ENCODE data around the gene BTNL9.

BTNL9 gene

DNA sequence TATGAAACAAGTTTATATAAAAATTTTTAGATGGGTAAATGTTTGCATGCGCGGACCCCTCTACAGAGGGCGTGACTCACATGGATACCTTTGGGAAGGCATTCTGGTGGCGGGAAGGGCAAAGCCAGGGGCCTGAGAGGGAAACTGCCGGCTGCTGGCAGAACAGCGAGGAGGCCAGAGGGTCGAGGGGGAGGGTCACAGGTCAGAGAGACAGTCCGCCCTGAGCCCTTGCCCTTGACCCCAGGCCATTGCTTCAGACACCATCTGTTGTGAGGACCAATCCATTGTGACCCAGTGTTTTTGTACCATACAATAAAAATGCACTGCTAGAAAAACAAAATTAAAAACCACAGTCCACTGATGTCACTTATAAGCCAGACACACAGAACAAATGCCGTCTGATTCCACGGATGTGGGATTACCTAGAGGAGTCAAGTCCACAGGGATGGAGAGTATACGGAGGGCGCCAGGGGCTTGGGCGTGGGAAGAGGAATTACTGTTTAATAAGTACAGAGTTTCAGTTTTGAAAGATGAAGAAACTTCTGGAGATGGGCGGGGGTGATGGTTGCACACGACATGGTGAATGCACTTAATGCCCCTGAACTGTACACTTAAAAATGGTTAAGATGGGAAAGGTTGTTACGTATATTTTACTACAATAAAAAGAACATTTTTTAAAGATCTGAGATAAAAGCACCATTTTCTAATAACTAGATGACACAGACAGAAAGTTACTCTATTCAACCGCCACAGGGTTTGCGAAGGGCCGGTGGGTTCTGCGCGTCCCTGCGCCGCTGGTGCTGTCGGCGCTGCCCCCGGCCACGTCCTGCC, 12.0 kb downstream of the BTNL9 start:
- peak overlapping the region; percentile 91 for H3K27ac ChIP-seq
- TF ChIP-seq, protein P1, sequence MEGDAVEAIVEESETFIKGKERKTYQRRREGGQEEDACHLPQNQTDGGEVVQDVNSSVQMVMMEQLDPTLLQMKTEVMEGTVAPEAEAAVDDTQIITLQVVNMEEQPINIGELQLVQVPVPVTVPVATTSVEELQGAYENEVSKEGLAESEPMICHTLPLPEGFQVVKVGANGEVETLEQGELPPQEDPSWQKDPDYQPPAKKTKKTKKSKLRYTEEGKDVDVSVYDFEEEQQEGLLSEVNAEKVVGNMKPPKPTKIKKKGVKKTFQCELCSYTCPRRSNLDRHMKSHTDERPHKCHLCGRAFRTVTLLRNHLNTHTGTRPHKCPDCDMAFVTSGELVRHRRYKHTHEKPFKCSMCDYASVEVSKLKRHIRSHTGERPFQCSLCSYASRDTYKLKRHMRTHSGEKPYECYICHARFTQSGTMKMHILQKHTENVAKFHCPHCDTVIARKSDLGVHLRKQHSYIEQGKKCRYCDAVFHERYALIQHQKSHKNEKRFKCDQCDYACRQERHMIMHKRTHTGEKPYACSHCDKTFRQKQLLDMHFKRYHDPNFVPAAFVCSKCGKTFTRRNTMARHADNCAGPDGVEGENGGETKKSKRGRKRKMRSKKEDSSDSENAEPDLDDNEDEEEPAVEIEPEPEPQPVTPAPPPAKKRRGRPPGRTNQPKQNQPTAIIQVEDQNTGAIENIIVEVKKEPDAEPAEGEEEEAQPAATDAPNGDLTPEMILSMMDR (conservative IDR thresholded peaks at IDR 0.05): no peak

DNA sequence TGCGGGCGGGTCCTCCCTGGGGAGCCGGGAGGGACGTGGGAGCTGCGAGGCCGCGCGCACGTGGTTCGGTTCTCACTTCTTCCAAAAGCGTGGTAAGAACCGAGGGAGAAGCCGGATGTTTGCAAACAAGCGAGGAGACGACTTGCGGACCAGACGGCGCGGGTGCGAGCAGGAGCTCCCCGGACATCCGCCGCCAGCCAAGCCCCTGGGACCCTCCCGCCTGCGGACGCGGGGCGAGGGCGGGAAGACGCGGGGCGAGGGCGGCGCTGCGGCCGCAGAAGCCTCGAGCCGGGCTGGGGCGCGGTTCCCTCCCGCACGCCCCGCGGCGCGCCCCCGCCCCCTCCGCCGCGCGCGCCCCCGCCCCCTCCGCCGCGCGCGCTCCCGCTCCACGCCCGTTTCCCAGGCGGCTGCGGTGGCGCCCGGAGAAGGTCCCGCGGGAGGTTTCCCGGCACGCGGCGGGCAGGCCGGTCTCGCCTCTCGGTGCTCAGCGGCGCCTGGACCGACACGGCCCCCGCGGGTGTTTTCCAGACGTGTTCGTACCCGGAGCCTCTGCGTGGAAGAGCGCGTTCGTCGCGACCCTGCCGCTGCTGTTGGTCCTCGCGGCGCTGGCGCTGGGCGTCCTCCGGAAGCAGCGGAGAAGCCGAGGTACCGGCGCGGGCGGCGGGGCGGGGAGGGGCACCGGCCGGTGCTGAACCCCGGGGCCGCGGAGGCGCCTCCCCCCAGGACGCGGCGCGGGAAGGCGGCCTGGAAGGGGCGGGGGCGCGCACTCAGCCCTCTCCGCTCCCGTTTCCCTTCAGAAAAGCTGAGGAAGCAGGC, 12.8 kb downstream of the BTNL9 start:
- TF ChIP-seq, protein P1 (conservative IDR thresholded peaks at IDR 0.05): no peak; the same call in 1 of the 2 replicates
- peak overlapping the region; percentile 91 for H3K27ac ChIP-seq

DNA sequence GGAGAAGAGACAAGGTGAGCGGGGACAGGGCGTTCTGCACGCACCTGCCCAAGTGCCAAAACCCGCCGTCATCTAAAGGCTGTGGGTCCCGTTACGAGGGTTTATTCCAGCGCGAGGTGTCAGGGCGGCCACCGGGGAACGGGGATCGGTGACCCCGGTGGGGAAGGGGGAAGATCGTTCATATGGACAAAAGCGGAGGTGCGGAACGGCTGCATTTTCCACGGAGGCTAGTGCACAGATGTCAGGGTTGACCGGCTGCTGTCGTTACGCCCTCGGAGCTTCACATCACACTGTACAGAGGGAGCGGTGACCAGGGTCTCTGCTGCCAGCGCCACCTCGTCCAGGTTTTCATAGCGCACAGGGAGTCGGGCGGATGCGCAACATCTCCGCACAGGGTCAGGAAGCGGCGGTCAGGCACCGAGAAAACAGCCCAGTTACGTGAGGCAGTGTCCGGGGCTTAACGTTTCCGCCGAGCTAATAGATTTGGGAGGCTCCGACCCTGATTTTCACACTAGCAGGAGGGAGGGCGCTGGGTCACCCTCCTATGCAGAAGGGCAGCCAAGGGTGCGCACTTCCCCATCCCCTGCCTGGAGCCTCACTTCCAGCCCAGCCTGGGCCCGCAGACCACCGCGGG, 13.5 kb downstream of the BTNL9 start:
- peak overlapping the region; percentile 91 for H3K27ac ChIP-seq
- TF ChIP-seq, protein P1 (conservative IDR thresholded peaks at IDR 0.05): no peak

DNA sequence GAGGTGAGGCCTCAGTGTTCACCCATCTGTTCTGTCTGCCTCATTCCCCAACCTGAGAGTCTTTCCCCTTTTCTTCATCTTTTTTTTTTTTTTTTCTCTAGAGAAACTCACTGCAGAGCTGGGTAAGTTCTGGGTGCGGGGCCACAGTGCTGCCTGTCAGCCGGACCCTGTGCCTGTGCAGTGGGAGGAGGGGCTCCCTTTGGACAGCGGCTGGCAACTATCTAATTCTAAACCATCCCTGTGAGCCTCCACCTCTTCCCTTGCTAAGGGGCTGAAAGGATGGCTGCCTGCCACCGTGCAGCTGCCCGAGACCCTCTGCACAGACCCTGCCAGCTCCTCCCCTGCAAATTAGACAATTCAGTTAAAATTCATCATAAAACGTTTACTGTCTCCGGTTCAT, 14.1 kb downstream of the BTNL9 start:
- peak overlapping the region; percentile 91 for H3K27ac ChIP-seq
- TF ChIP-seq, protein P1 (conservative IDR thresholded peaks at IDR 0.05): no peak

DNA sequence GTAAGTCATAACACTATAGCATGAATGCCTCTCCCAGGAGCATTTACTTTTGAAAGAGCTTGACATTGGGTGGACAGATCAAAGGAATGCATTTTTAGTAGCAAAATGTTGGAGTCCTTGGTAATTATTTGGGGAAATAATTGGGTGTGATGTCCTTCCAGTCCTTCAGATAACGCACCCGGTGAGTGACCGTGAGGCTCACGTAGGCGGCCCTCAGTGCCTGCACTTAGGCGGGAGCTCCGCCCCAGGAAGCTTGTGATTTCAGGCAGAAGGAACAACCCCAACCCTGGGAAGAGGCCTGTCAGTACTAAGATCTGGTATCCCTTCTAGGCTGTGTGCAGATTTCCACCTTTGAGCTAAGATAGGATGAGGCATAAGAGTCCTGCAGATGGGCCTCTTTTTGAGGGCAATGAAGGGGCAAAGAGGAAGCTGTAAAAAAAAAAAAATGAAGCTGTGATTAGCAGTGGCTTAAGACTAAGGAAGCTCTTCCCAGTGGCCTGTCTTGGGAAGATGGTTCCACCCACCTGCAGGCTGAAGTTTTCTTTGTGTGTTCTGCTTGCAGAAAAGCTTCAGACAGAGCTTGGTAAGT, 14.9 kb downstream of the BTNL9 start:
- TF ChIP-seq, protein P1 (conservative IDR thresholded peaks at IDR 0.05): no peak
- H3K27ac ChIP-seq: no peak overlapping the region

DNA sequence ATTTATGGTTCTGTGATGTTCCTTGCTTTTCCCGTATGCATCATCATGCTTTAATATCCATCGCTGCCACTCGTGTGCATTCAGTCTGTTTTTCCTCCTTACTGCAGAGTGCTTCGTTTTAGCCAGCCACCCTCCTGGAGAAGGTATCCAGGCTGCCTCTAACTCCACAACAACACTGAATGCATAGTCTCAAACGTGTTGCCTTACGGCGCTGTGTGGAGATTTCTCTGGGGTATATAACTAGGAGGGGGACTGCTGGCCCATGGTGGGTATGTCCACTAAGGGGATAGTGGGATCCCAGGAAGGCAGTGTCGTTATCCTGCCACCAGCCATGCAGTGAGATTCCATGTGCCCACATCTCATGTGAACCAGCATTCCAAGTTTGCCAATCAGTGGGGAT, 16.4 kb downstream of the BTNL9 start:
- TF ChIP-seq, protein P1 (conservative IDR thresholded peaks at IDR 0.05): no peak
- H3K27ac ChIP-seq: no peak overlapping the region

DNA sequence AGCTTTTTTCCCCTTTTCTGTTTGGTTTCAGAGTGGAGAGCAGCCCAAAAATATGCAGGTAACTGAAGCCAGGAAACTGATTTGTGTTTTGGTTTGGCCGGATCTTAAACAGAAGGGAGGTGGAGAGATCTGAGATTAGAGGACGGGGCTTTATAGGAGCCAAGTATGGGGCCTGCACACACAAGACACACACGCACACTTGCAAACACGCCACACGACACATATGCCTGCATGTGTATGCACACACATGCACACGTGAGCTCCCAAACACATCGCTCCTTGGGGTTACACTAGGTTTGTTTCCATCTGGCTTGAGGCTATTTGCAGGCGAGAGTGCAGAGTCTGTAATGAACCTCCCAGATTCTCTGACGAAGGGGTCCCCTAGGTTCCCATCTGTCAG, 18.3 kb downstream of the BTNL9 start:
- TF ChIP-seq, protein P1 (conservative IDR thresholded peaks at IDR 0.05): no peak
- no peak overlapping the region for H3K27ac ChIP-seq

Measured in VCaP (cell line).